ENCODE measurements around the gene HOXB4. TPM values are rescaled to one million over a fixed set of nuclear protein-coding genes. Genes with fewer than 3 reads are reported as not detected.
A peak's percentile ranks its signal among the peaks of the same experiment; 100 is the strongest.

Gene HOXB4
- total RNA-seq (2021; ENCODE audit: unreplicated experiment) (27.9 TPM), Bru-seq, nascent RNA (percentile 99 among the genes with signal in this experiment), BruChase-seq, experiment 1, labeled RNA remaining after a 2-hour chase (percentile 99 among the genes with signal in this experiment), BruChase-seq, experiment 2, labeled RNA remaining after a 6-hour chase (percentile 97 among the genes with signal in this experiment)
- 19.4 TPM for polyA plus RNA-seq (2012; ENCODE audit: insufficient read length)
- long read RNA-seq, transcript HOXB4-201 (2 exons, 3,757 nt) = major isoform, 5 of 6 reads
- long read RNA-seq, partial matches to known transcripts = 0 of 6 reads
- long read RNA-seq, other reads (novel, unspliced or antisense) = 1 of 6 reads

GRCh38 chr17:48577946-48578615, at the start of gene HOXB4:
Gene HOXB4, minus strand, starts transcription at chr17:48578350. Its CDS starts 31 bp downstream, at chr17:48578319.
- peak within 1 kb of the TSS; percentile 70 to 99 for H3K4me3 ChIP-seq (ENCODE audit: low read depth in 2 of 2, low read length in 2 of 2)
- H3K9me3 ChIP-seq (ENCODE audit: control insufficient read depth, insufficient read depth, low read depth, low read length) = no peaks in the 10 kb centered on the region
- H3K27ac ChIP-seq (ENCODE audit: low read length) = peak within 1 kb of the TSS; percentile 99
- BruUV-seq (replicated peaks) = no TSS peak
- H3K4me1 ChIP-seq (ENCODE audit: control insufficient read depth, insufficient read depth, low read length) = peaks cover 78% of the 10 kb centered on the region
- CTCF ChIA-PET = no interaction called here
- intact Hi-C loops (cut with micrococcal nuclease; ENCODE audit: unreplicated experiment) = no loop called here
- no peak for TF ChIP-seq SIN3A (IDR thresholded peaks at IDR 0.05; ENCODE audit: borderline replicate concordance, insufficient read depth, low read depth, low read length)
- TF ChIP-seq REST (IDR thresholded peaks at IDR 0.05; ENCODE audit: insufficient read depth in 1 of 2, low read depth in 2 of 2, low read length in 1 of 2) = 0 out of 4 replicates have a peak, but pooled peaks of 1 of the 2 experiments have one; percentile 2
- no peak for TF ChIP-seq TCF7L2 (IDR thresholded peaks at IDR 0.05; ENCODE audit: low read depth, low read length)
- TF ChIP-seq CTCF (IDR thresholded peaks at IDR 0.05) = no peak
- in situ Hi-C loops (cut with HindIII; ENCODE audit: low pct_unique_long_range_greater_than_20kb, low sequenced_read_pairs) = no loop called here
- DNase-seq (ENCODE audit: low read depth, low spot score) = no peak
- no peaks in the 10 kb centered on the region for H3K27me3 ChIP-seq (ENCODE audit: control insufficient read depth, insufficient read depth, low read length)
- POLR2A ChIA-PET = no interaction called here
- H3K36me3 ChIP-seq (ENCODE audit: control insufficient read depth, insufficient read depth, low read length) = peaks cover 12% of the 10 kb centered on the region
- peak; percentile 27 for ATAC-seq

GRCh38 chr17:48627118-48627597, 49.0 kb upstream of the HOXB4 start:
- 0 out of 2 replicates have a peak, but pooled peaks have one; percentile 34 for TF ChIP-seq POLR2AphosphoS5 (IDR thresholded peaks at IDR 0.05; ENCODE audit: low read depth, low read length)
- TF ChIP-seq SIN3A (IDR thresholded peaks at IDR 0.05; ENCODE audit: borderline replicate concordance, insufficient read depth, low read depth, low read length) = no peak
- Histone ChIP-seq H3K4me3 (ENCODE audit: low read depth in 2 of 2, low read length in 2 of 2) (peak overlapping the region; percentile 78 to 93), H3K36me3 (ENCODE audit: control insufficient read depth, insufficient read depth, low read length) (0 out of 2 replicates have a peak, but pooled peaks cover 3% of the 10 kb centered on the region), H3K9me3 (ENCODE audit: control insufficient read depth, insufficient read depth, low read depth, low read length) (no peaks in the 10 kb centered on the region), H3K27ac (ENCODE audit: low read length) (peak overlapping the region; percentile 99), H3K27me3 (ENCODE audit: control insufficient read depth, insufficient read depth, low read length) (no peaks in the 10 kb centered on the region), H3K4me1 (ENCODE audit: control insufficient read depth, insufficient read depth, low read length) (peaks cover 54% of the 10 kb centered on the region)
- in situ Hi-C loops (cut with HindIII; ENCODE audit: low pct_unique_long_range_greater_than_20kb, low sequenced_read_pairs) = no loop called here
- DNase-seq (ENCODE audit: low read depth, low spot score) = no peak
- ATAC-seq = peak; percentile 1; the same call in 1 of the 2 replicates
- CTCF ChIA-PET = interaction anchor here (1.2 kb wide), 1 partner anchor 9 kb away, joined by 4 read pairs; no protein-coding TSS in a partner anchor
- POLR2A ChIA-PET = interaction anchor here (0.5 to 2.0 kb wide), 3 partner anchors 9 to 429 kb away, joined by 6 to 27 read pairs (median 9); no protein-coding TSS in a partner anchor
- no TSS peak for BruUV-seq (replicated peaks)
- intact Hi-C loops (cut with micrococcal nuclease; ENCODE audit: unreplicated experiment) = no loop called here

Measured in Panc1 (cell line).